COLO668 (cell line): ENCODE data around the gene ASCC2.

Experiments
- DNase-seq: peaks from one replicate; lab custom pipeline; 2025; ENCODE audit not compliant: unreplicated experiment; lab: John Stamatoyannopoulos, UW

The ASCC2 gene

DNA sequence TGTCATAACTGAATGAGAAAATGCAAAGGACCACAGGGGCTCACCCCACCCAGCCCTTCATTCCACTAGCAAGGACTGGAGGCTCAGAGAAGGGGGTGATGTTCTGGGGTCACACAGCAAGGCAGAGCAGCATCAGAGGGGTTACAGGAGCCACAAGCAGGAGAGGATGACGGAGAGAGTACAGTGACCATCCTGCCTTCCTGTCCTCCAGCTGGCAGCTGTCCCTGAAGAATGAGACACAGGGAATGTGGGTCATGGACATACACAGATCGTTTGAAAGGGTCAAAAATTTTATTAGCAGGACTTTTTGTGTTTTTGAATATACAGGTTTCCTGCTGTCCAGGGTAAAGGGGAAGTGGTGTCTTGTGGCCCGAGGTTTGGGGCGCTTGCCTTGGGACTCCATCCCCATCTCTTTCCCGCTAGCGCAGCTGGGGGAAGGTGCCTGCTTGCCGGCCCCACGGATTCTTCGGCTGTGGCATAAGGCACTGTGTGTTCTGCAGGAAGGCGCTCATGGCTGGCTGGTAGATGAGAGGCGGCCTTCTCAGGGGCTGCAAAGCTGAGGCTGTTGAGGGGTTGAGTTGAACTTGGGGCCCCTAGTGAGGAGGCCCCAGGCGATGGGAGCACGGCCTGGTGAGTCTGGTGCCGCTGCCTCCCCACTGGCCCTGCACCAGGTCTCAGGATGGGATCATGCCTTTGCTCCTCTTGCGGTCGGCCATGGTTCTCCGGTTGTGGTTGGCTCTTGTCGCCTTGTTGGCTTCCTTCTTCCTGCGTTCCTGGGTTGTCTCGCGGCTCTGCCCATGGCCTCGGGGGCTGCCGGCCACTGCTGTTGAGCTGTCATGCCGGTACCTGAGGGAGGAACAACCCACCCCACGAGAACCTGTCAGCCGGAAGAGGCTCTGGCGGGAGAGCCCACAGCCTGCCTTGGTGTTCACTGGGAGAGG, 49.5 kb downstream of the ASCC2 start:
- no peak for DNase-seq

- DNase-seq = no peak
Measured at GRCh38 chr22:29787371-29787980, 50.6 kb downstream of the ASCC2 start.

GRCh38 chr22:29786031-29786430, 52.0 kb downstream of the ASCC2 start:
- DNase-seq = no peak

DNA sequence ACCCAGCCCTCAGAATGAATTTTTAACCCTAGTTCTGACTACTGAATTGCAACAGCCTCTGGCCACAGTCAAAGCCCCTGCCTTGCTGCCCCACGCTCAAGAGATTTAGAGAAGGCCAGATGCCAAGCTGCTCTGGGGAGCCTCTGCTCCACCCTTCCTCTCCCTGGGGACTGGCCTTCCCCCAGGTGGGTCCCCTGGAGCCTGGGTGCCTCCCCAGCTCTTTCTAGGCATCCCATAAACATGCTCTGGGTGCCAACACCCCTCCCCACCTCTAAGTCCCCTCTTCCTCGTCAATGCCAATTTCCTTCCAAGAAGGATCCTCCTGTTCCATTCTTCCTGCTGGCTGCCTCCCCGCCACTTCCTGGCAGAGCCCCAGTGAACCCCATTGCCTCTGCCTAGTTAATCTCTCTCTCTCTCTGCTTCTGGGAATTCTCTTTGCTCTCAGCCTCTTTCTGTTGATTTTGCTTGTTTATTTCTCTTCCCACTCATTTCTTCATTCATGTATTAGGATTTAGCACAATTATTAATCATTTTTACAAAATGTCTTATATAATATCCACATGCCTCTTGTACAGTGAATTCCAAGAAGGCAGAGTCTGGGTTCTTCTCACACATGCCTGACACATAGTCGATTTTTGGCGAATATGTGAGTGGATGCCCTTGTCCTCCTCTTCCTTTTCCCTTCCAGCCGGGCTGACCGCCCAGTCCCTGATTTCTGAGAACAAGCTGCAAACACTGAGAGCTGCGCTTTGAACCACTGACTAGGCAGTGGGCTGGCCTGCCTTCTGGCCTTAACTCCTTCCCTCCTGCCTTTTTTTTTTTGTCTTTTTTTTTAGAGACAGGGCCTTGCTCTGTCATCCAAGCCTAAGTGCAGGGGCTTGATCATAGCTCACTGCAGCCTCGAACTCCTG, 53.4 kb downstream of the ASCC2 start:
- no peak for DNase-seq

- DNase-seq = no peak
Measured at GRCh38 chr22:29782061-29782845, 55.8 kb downstream of the ASCC2 start.

DNA sequence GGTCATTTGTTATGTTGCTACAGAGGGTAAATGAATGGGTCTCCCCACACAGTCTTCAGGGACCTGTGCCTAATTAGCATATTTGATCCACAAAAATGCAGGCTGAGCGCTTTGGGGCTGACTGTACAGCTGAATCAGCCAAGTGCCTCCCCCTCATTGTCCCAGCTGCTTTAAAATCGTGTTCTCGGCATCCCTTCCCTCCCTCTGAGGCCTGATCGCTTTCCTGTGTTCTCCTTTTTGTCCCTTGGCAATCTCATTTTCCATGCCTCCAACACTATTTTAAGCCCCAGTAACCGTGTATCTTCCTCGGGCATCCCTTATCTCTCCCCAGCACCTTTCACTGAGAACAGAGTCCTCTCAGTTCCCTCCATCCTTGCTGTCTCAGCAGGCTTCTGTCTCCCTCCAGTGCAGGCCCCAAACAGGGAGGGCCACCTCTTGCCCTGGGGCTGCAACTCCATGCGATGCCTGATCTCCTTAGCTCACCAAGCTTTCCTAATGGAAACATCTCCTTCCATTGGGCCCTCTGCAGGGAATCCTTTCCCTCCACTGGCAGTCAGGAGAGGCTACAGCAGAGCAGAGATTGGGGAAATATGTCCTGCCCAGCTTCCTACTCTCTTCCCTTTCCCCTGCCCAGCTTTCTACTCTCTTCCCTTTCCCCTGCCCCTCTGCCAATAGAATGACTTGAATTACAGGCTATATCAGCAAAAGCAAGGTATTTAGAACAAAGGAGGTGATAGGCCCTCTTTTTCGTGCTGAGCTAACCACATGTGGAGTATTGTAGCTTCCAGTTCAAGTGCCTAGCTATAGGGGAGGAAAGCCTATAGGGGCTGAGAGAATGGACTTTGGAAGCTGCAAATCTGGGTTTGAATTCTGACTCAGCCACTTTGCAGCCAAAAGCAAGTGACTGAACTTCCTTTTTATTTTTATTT, 57.1 kb downstream of the ASCC2 start:
- DNase-seq = no peak

- DNase-seq = no peak
Measured at GRCh38 chr22:29780220-29780619, 57.9 kb downstream of the ASCC2 start.

DNA sequence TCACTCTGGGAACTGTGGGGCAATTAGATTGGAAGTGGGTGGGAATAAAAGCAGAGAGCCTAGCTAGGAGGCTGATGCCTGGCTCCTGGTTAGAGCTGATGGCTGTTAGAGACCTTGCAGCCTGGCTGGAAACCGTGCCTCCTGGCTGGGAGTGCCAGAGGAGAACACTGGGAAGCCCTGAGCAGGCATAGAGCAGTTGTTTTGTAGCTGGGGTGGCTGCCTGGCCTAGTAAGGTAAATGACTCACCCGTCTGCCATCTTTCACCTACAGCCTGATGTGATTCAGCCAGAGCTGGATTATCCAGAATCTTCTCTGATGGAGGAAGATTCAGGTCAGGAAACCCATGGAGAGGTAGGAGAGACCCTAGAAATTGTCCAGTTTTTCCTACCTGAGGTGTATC, 64.8 kb downstream of the ASCC2 start:
- DNase-seq = no peak

DNA sequence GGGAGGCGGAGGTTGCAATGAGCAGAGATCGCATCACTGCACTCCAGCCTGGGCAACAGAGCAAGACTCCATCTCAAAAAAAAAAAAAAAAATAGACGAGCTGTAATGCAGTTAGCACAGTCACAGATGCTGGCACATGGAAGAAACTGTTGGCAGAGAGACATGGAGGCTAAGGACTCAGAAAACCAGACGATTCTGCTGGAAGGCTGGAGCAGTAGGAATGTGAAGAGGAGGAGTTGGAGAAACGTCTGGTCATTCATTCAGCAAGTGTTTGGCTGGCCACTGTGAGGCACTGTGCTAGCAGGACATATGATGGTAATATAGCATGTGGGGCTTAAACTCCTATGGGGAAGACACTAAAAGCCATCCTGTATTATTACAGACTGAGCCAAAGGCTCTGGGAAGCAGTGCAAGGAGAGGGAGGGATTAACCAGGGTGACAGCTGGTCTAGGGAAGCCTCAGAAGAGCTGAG, 65.9 kb downstream of the ASCC2 start:
- peak; percentile 7 for DNase-seq

- DNase-seq = no peak
Measured at GRCh38 chr22:29769723-29770321, 68.3 kb downstream of the ASCC2 start.

DNA sequence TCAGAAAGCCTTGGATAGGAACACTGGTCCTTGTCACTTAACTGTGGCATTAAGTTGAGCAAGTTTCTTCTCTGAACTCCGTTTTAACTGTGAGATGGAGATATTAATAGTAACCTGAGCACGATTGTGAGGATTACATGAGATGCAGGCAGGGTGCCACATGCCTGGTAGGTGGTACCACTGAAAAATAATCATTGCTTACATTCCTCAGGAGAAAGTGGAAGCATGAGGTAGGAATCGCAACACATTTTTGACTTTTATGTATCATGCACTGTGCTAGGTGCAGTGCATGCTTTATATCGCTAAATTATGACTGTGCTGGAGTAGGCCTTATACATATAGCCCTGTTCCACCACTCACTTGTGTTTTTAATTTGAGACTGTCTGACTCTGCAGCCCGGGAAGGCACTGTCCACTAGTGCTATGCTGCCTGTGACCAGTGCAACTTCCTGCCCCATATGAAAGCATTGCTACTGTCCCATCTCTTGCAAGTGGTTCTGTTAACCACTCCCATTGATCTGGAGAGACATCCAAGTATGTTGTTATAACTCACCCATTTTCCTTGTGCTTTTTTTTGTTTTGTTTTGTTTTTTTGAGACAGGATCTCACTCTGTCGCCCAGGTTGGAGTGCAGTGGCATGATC, 69.9 kb downstream of the ASCC2 start:
- no peak for DNase-seq

DNA sequence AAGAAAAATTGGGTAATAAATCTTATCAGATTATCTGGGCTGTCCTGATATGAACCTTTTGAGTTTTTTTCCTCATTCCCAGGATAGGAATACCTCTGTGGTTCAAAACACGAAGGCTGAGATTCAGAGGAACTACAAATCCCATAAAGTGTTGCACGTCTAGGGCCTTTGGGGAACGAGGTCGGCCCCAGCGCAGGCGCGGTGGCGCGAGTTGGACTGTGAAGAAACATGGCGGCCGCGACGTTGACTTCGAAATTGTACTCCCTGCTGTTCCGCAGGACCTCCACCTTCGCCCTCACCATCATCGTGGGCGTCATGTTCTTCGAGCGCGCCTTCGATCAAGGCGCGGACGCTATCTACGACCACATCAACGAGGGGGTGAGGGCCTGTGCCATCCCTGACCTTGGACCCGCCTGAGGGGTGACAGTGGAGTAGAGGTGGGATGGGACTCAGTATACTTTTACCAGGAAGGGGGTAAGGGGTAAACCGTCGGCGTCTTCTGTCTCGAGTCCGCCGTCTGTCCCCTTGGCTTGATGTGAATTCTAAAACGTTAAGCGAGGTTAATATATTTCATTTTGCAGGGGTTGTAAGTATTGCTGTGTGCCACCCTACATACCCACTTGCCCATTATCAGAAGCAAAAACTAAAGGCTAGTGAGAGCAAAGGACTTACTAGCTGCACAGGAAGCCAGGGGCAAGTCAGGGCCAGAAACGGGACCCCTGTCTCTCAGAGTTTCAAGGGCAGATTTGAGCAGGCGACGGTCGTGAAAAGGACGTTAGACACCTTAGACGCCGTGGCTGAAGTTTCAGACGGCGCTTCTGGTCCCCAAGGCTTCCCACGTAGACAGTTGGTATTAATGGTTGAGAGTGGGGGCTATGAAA, 70.7 kb downstream of the ASCC2 start, which contains the start of gene UQCR10:
Gene UQCR10, plus strand, starts transcription at position 199 of the 881 bp plus-strand sequence. Its CDS starts 30 bp downstream, at position 229.
- peak; percentile 92 for DNase-seq

DNA sequence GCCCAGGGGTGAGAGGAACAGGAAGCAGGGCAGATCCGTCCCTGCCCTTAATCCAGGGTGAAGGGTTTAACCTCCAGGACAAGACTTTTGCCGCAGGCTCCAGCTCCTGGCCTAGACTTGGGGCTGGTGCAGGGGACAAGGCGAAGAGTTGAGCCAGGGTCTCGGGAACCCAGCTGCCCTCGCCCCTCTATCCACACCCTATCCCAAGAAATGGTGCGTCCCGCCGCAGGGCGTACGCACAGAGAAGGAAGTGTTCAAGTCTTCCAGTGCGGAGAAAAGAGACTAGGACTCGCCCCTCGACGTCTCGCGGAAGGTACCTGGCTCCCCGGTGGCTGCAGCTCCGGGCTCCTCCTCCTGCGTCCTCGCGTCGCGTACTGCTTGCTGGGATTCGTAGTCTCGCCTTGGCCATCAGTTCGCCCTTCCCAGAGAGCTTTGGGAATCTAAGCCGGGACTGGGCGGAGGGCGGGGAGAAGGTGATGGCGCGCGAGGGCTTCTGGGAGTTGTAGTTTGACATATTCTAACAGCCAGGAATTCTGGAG, 71.4 kb downstream of the ASCC2 start, which contains the start of gene ZMAT5:
Gene ZMAT5, minus strand, starts transcription at position 376 of the 539 bp plus-strand sequence. CDS start 18,463 bp downstream, outside the sequence.
- DNase-seq = peak; percentile 95

DNA sequence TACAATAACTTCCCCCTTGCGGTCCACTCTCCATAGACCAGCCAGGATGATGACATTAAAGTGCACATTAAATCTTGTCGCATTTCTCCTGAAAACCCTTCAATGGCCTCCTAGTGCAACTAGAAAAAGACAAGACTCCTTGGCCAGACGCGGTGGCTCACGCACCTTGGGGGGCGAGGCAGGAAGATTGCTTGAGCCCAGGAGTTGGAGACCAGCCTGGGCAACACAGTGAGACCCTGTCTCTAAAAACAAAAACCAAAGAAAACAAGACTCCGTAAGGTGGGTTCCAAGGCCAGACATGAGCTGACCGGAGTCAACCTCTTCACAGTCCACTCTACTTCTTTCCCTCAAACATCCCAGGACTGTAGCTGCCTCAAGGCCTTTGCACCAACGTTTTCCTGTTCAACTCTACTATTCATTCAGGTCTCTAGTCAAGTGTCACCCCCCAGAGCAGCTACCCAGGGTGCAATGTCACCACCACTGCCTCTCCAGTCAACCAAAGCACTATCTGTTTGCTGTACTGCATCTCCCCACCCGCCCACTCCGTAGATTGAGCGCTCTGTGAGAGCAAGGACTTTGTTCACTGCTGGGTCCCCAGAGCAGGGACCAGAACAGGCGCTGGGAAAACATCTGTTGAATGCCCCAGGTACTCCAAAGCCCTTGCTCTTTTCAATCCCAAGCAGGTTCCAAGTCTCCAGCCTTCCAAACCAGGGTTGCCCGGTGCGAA, 72.0 kb downstream of the ASCC2 start:
- peak; percentile 48 for DNase-seq

DNA sequence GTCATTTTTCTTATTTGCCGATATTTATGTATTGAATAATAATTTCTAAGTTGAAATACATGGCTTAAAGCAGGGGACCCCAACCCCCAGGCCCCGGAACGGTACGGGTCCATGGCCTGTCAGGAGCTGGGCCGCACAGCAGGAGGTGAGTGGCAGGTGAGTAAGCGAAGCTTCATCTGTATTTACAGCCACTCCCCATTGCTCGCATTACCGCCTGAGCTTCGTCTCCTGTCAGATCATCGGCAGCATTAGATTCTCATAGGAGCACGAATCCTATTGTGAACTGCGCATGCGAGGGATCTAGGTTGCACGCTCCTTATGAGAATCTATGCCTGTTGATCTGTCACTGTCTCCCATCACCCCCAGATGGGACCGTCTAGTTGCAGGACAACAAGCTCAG, 75.8 kb downstream of the ASCC2 start:
- peak; percentile 87 for DNase-seq

GRCh38 chr22:29758959-29759358, 79.1 kb downstream of the ASCC2 start:
- no peak for DNase-seq
